IMR-90 (cell line): ENCODE results near the gene RXFP4. TPM values are rescaled to one million over a fixed set of nuclear protein-coding genes. Genes with fewer than 3 reads are reported as not detected.

Experiments used
- FOS ChIP-seq: fragments of 150-350 bp; IDR thresholded peaks from 2 replicates; pipeline ENCODE4 v1.6.1; 2016; ENCODE audit warnings: low read depth, low read length
- MXI1 ChIP-seq: IDR thresholded peaks from 2 replicates; pipeline ENCODE4 v1.6.1; 2012; ENCODE audit warnings: low read depth, mild to moderate bottlenecking, low read length, moderate library complexity, borderline replicate concordance
- NFE2L2 ChIP-seq: fragments of 150-350 bp; IDR thresholded peaks from 2 replicates; pipeline ENCODE4 v1.6.1; 2016; ENCODE audit warnings: low read depth, mild to moderate bottlenecking, low read length
- RCOR1 ChIP-seq: IDR thresholded peaks from 2 replicates; pipeline ENCODE4 v1.6.1; 2012; ENCODE audit warnings: mild to moderate bottlenecking, low read length, improper control_type of control experiment; ENCODE audit not compliant: insufficient replicate concordance
- SMC3 ChIP-seq: fragments of 150-350 bp; IDR thresholded peaks from 2 replicates; pipeline ENCODE4 v1.6.1; 2016; ENCODE audit warnings: low read depth, mild to moderate bottlenecking, antibody characterized with exemption, low read length, moderate library complexity
- microRNA-seq, 2 experiments: library from miRNA; stranded (forward) in 1 of 2; unstranded in 1 of 2; fragments of 10-50 nt in 1 of 2; fragments of <30 nt in 1 of 2; gene quantifications in 1 of 2; microRNA quantifications in 1 of 2; one replicate each; pipeline versions ENCODE3 to v1.1.0; 2013 to 2020; ENCODE audit not compliant: insufficient read depth in 1 of 2, insufficient read length in 1 of 2, unreplicated experiment in 1 of 2
- polyA plus RNA-seq, 3 experiments: library from polyadenylated mRNA; depleted of rRNA; stranded (reverse); fragments of >200 nt; gene quantifications; 2 replicates each; pipeline ENCODE4 v1.2.3, GENCODE V29; 2012; ENCODE audit warnings: low replicate concordance in 1 of 3
- small RNA-seq, 5 experiments: library from RNA; depleted of rRNA; stranded (forward); fragments of <200 nt; gene quantifications; one replicate each; pipeline ENCODE3, GENCODE V24; 2012
- total RNA-seq: library from RNA; depleted of rRNA; stranded (reverse); fragments of >200 nt; gene quantifications from 2 replicates; pipeline ENCODE4 v1.2.3, GENCODE V29; 2012; rRNA removed
- TF ChIP-seq, protein P1 (sequence below): fragments of 150-350 bp; IDR thresholded peaks from 2 replicates; pipeline ENCODE4 v1.6.1; 2017; ENCODE audit warnings: mild to moderate bottlenecking, antibody characterized with exemption, low read length, low read depth

The RXFP4 gene
- total and polyA plus RNA-seq, 2 of the 4 experiments (the other 2 are of a cell fraction): not detected

DNA sequence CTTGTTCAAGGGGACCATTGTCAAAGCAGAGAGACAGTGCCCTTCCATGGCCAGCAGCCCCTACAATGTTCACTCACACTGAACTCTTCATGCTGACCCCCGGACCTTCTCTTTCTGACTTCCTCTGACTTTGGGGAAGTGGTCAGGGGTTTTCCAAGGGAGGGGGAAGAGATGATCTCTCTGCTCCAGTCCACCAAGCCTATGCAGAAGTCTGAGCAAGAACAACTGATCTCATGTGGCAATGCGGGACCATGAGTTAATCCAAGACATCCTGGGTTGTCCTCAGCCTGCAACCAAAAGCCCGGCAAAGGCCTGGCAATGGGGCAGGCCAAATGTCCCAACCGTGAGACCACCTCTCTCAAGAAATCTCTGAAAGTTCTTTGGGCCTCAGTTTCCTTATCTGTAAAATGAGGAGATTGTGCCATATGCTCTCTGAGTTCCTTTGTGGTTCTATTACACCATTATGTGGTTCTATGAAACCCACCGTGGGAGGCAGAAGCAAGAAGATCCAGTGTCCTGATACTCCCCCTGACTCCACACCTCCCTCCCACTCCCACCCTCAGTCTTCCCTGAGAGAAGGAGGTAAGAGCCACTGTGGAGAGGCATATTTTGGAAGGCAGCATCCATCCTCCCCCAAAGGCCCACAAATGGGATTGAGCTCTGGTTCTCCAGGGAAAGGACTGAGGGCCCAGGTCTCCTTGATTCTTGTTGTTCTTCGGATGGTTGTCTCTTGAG, 48.7 kb downstream of the RXFP4 start (continued):
- TF ChIP-seq SMC3 (no peak), MXI1 (no peak), FOS (no peak), RCOR1 (no peak), NFE2L2 (no peak)
- TF ChIP-seq, protein P1, sequence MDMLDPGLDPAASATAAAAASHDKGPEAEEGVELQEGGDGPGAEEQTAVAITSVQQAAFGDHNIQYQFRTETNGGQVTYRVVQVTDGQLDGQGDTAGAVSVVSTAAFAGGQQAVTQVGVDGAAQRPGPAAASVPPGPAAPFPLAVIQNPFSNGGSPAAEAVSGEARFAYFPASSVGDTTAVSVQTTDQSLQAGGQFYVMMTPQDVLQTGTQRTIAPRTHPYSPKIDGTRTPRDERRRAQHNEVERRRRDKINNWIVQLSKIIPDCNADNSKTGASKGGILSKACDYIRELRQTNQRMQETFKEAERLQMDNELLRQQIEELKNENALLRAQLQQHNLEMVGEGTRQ: no peak

Small RNA genes lying within 50 kb of the gene (microRNA-seq; reads per million reads assigned to microRNA genes)
- gene MIR6738 (ENCODE audit: insufficient read depth in 1 of 2, insufficient read length in 1 of 2, unreplicated experiment in 1 of 2) (0 to 1.0 reads per million in 2 experiments), gene RF00015 (ENCODE audit: insufficient read depth, insufficient read length) (not detected), gene SCARNA4 (ENCODE audit: insufficient read depth, insufficient read length) (not detected), gene SNORA80E (ENCODE audit: insufficient read depth, insufficient read length) (20.7 reads per million, percentile 55 among the genes with 10 or more reads in this experiment)

Small RNA genes lying within 50 kb of the gene (small RNA-seq; reads per million reads assigned to genes)
- gene MIR6738 (0 reads per million in 5 experiments), gene RF00015 (0 reads per million in 5 experiments), gene SCARNA4 (0 reads per million in 5 experiments), gene SNORA80E (12.8 to 141 (median 30.7) reads per million in 5 experiments)

Other genes with a start within 250 kb of the RXFP4 start
- 29.4 and 30.3 TPM in 2 replicates for gene GON4L, start 84.4 kb upstream of the RXFP4 start, total RNA-seq
- 19.2 and 21.2 TPM in 2 replicates for gene GON4L, start 84.4 kb upstream of the RXFP4 start, polyA plus RNA-seq (2012; rRNA removed)
- 37.8 and 43.7 TPM in 2 replicates for gene SYT11, start 82.1 kb upstream of the RXFP4 start, total RNA-seq
- 22.9 TPM in 2 replicates for gene SYT11, start 82.1 kb upstream of the RXFP4 start, polyA plus RNA-seq (2012; rRNA removed)
- gene RIT1, start 30.3 kb upstream of the RXFP4 start, total RNA-seq: 46.8 and 52.2 TPM in 2 replicates
- 26.2 and 29.6 TPM in 2 replicates for gene RIT1, start 30.3 kb upstream of the RXFP4 start, polyA plus RNA-seq (2012; rRNA removed)
- gene KHDC4, start 7.2 kb upstream of the RXFP4 start, total RNA-seq: 22.5 and 28.0 TPM in 2 replicates
- gene KHDC4, start 7.2 kb upstream of the RXFP4 start, polyA plus RNA-seq (2012; rRNA removed): 23.4 and 29.9 TPM in 2 replicates
- gene ARHGEF2, start 36.9 kb downstream of the RXFP4 start, total RNA-seq: 81.4 and 91.8 TPM in 2 replicates
- 101 and 117 TPM in 2 replicates for gene ARHGEF2, start 36.9 kb downstream of the RXFP4 start, polyA plus RNA-seq (2012; rRNA removed)
- gene SSR2, start 79.3 kb downstream of the RXFP4 start, total RNA-seq: 553 and 927 TPM in 2 replicates
- 952 and 1,264 TPM in 2 replicates for gene SSR2, start 79.3 kb downstream of the RXFP4 start, polyA plus RNA-seq (2012; rRNA removed)
- gene UBQLN4, start 112.2 kb downstream of the RXFP4 start, total RNA-seq: 8.8 and 9.7 TPM in 2 replicates
- gene UBQLN4, start 112.2 kb downstream of the RXFP4 start, polyA plus RNA-seq (2012; rRNA removed): 21.6 and 24.0 TPM in 2 replicates
- 45.8 and 50.0 TPM in 2 replicates for gene LAMTOR2, start 113.1 kb downstream of the RXFP4 start, total RNA-seq
- 89.0 and 106 TPM in 2 replicates for gene LAMTOR2, start 113.1 kb downstream of the RXFP4 start, polyA plus RNA-seq (2012; rRNA removed)
- gene RAB25, start 119.5 kb downstream of the RXFP4 start, total RNA-seq: not detected in 2 replicates
- not detected in 2 replicates for gene RAB25, start 119.5 kb downstream of the RXFP4 start, polyA plus RNA-seq (2012; rRNA removed)
- gene MEX3A, start 140.8 kb downstream of the RXFP4 start, total RNA-seq: 2.3 and 2.5 TPM in 2 replicates
- gene MEX3A, start 140.8 kb downstream of the RXFP4 start, polyA plus RNA-seq (2012; rRNA removed): 9.0 and 11.6 TPM in 2 replicates
- gene LMNA, start 173.1 kb downstream of the RXFP4 start, total RNA-seq: 753 and 755 TPM in 2 replicates
- 563 and 927 TPM in 2 replicates for gene LMNA, start 173.1 kb downstream of the RXFP4 start, polyA plus RNA-seq (2012; rRNA removed)
- 0.18 and 0.28 TPM in 2 replicates for gene SEMA4A, start 211.9 kb downstream of the RXFP4 start, total RNA-seq
- gene SEMA4A, start 211.9 kb downstream of the RXFP4 start, polyA plus RNA-seq (2012; rRNA removed): 0.86 and 1.4 TPM in 2 replicates